ENCODE results near the gene CIBAR2. TPM values are rescaled to one million over a fixed set of nuclear protein-coding genes. Genes with fewer than 3 reads are reported as not detected.
A peak's percentile ranks its signal among the peaks of the same experiment; 100 is the strongest.
"Not testable (repeated sequence)": the region's sequence is repeated elsewhere in the genome, so short reads cannot be mapped to it uniquely, and the experiment has no call there.

The CIBAR2 gene
- total RNA-seq, 1 experiment from 2014 or later, result not detected

GRCh38 chr16:85062323-85062722 is 49.9 kb downstream of the CIBAR2 start:
- in situ Hi-C loops (cut with HindIII; ENCODE audit: low pct_unique_long_range_greater_than_20kb, low sequenced_read_pairs), result no loop called here
- no peak for DNase-seq (ENCODE audit: low read depth, low spot score)

DNA sequence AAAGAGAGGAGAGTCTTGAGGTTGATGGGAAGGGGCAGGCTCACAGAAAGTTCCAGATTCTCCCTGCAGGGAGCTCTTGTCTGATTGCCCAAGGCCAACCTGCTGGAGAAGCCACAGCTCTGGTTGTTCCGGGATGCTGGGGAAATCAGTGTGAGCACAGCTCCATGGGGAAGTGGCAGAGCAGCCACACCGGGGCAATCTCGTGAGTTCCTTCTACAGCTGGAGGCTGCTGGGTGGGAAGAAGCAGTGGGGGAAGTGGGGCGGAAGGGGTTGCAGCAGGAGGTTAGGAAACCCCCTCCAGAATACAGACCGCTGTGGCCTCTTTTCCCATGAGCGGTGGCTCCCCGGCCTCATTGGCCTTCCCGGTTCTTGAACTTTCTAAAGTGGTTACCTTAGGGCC is 50.7 kb downstream of the CIBAR2 start:
- in situ Hi-C loops (cut with HindIII; ENCODE audit: low pct_unique_long_range_greater_than_20kb, low sequenced_read_pairs), result no loop called here
- DNase-seq (ENCODE audit: low read depth, low spot score), result no peak

GRCh38 chr16:85058909-85059308 is 53.4 kb downstream of the CIBAR2 start:
- in situ Hi-C loops (cut with HindIII; ENCODE audit: low pct_unique_long_range_greater_than_20kb, low sequenced_read_pairs), result no loop called here
- DNase-seq (ENCODE audit: low read depth, low spot score), result no peak

DNA sequence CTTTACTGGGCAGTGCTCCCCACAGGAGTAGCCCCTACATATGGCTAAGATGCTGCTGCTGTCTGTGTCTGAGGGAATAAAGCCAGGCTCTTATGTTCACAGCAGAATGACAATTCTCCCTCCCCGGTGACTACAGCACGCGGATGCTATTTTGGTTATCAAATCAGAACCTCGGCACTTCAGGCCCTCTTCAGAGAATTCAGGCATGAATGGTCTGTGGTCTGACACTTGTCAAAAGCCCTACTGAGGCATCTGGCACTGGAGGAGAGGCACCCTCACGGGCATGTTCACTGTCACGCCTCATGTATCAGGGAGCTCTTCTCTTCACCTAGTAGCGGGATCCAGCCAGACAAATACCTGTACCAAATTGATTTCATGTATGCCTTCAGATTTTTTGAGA is 54.3 kb downstream of the CIBAR2 start:
- in situ Hi-C loops (cut with HindIII; ENCODE audit: low pct_unique_long_range_greater_than_20kb, low sequenced_read_pairs), result no loop called here
- DNase-seq (ENCODE audit: low read depth, low spot score), result no peak

DNA sequence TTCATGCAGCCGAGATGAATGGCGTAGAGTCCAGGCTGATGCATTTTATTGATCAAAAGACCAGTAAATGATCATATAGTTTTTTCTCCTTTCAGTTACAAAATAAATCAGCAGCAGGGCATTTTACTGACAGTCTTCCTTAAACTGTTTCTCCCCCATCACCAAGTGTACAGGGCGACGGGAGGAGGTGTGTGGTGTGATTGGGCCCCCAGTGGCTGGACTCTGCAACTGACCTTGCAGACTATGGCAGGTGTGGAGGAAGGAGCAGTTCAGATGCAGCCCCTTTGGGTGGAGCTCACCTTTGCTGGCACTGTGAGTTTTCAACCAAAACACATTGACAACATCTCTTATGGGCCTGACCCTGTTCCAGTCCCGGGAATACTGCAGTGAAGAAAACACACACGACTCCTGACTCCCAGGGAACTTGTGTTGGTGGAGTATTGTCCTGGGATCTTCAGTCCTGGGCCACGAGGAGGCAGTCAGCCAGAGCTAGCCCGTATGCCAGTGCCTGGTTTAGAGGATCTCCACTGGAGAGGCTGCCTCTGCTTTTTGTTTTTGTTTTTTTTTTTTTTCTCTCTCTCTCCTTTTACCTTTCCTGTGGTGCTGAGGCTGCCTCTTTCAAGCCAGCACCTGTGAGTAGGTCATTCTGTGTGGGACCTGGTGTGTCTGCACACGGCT is 54.9 kb downstream of the CIBAR2 start:
- DNase-seq (ENCODE audit: low read depth, low spot score), result peak; percentile 11
- in situ Hi-C loops (cut with HindIII; ENCODE audit: low pct_unique_long_range_greater_than_20kb, low sequenced_read_pairs), result no loop called here

- in situ Hi-C loops (cut with HindIII; ENCODE audit: low pct_unique_long_range_greater_than_20kb, low sequenced_read_pairs), result no loop called here
- DNase-seq (ENCODE audit: low read depth, low spot score), result peak; percentile 7
Observed at GRCh38 chr16:85056211-85056748, 56.0 kb downstream of the CIBAR2 start.

GRCh38 chr16:85055493-85056210 is 56.6 kb downstream of the CIBAR2 start:
- DNase-seq (ENCODE audit: low read depth, low spot score), result no peak
- in situ Hi-C loops (cut with HindIII; ENCODE audit: low pct_unique_long_range_greater_than_20kb, low sequenced_read_pairs), result no loop called here

GRCh38 chr16:85054948-85055492 is 57.3 kb downstream of the CIBAR2 start:
- in situ Hi-C loops (cut with HindIII; ENCODE audit: low pct_unique_long_range_greater_than_20kb, low sequenced_read_pairs), result no loop called here
- peak; percentile 3 for DNase-seq (ENCODE audit: low read depth, low spot score)

GRCh38 chr16:85054321-85054720 is 58.0 kb downstream of the CIBAR2 start:
- in situ Hi-C loops (cut with HindIII; ENCODE audit: low pct_unique_long_range_greater_than_20kb, low sequenced_read_pairs), result not testable (repeated sequence)

DNA sequence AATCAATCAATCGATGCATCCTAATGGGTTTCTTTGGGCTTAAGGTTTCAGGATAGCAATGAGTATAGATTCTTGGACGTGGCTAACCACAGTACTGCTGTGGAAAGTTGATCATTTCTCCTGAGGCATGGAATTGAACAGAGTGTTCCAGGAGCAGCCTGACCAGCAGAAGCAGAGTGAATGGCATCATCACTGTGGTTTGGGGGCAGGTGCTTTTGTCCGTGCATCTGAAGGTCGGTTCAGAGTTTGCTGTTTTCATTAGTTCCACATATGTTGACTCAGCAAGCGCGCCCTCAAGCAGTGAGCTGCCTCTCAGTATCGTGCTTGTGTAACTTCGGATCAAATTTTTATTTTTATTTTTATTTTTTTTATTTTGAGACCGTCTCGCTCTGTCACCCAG is 59.7 kb downstream of the CIBAR2 start:
- in situ Hi-C loops (cut with HindIII; ENCODE audit: low pct_unique_long_range_greater_than_20kb, low sequenced_read_pairs), result no loop called here

More at GRCh38 chr16:85054321-85054720, 58.0 kb downstream of the CIBAR2 start:
- not testable (repeated sequence) for DNase-seq (ENCODE audit: low read depth, low spot score)

DNA sequence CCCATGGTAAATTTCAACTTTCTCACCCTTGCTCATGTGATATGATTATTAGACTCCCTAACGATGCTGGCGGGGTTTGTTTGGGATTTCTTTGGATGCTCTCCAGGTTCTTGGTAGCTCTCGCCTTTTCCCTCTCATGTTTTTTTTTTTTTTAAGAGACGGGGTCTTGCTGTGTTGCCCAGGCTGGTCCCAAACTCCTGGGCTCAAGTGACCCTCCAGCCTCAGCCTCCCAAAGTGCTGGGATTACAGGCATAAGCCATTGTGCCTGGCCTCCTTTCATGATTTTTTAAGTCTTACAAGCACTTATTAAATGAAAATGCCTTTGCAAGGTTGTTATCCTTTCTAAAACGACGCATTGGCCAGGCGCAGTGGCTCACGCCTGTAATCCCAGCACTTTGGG is 60.6 kb downstream of the CIBAR2 start:
- in situ Hi-C loops (cut with HindIII; ENCODE audit: low pct_unique_long_range_greater_than_20kb, low sequenced_read_pairs), result no loop called here
- DNase-seq (ENCODE audit: low read depth, low spot score), result no peak

More for the DNA sequence above, 59.7 kb downstream of the CIBAR2 start:
- no peak for DNase-seq (ENCODE audit: low read depth, low spot score)

DNA sequence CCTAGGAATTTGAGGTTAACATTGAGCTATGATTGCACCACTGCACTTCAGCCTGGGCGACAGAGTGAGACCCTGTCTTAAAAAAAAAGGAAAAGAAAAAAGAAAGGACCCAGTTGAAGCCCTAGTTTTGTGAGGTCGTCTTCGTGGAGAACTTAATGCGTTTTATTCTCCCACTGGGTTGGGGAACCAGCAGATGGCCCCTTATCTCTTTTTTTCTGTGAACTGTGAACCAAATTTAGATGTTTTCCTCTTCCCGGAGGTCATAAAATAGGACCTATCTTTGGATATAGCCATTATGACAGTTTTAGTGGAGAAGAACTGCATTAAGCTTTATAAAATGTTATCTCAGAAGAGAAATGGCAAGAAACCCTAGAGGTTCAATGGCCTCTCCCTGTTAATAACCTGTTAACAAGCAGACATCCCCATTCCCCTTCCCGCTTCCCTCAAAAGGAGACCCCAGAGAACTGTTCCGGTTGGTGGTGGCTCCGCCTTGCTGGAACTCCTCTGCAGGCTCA is 61.1 kb downstream of the CIBAR2 start:
- DNase-seq (ENCODE audit: low read depth, low spot score), result no peak
- in situ Hi-C loops (cut with HindIII; ENCODE audit: low pct_unique_long_range_greater_than_20kb, low sequenced_read_pairs), result no loop called here

GRCh38 chr16:85049706-85050305 is 62.5 kb downstream of the CIBAR2 start:
- in situ Hi-C loops (cut with HindIII; ENCODE audit: low pct_unique_long_range_greater_than_20kb, low sequenced_read_pairs), result no loop called here
- DNase-seq (ENCODE audit: low read depth, low spot score), result no peak

GRCh38 chr16:85048921-85049562 is 63.2 kb downstream of the CIBAR2 start:
- no peak for DNase-seq (ENCODE audit: low read depth, low spot score)

More at GRCh38 chr16:85048921-85049562, 63.2 kb downstream of the CIBAR2 start:
- in situ Hi-C loops (cut with HindIII; ENCODE audit: low pct_unique_long_range_greater_than_20kb, low sequenced_read_pairs), result no loop called here
